ENCODE measurements around the gene SOX8.

SOX8 gene

GRCh38 chr16:974001-974601, 7.5 kb upstream of the SOX8 start:
- DNase-seq: no peak

GRCh38 chr16:974611-975261, 6.8 kb upstream of the SOX8 start:
- no peak for DNase-seq

DNA sequence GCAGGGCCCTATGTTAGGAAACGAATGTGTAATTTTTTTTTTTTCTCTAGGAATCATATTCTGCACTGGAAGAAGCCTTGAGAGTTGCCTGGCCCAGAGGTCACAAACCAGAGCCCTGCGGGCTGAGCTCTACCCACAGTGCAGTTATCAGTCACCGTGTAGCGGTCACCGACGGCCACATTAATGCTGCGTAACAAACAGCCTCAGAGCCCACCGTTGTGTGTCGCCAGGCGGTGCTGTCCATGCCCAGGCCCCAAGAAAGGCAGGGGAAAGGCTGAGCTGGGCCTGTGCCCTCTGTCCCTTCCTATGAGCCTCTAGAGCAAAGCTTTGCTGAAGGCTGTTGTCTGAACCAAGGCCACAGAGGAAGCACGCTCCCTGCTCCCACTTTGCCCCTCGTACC, 6.3 kb upstream of the SOX8 start:
- DNase-seq: no peak

DNA sequence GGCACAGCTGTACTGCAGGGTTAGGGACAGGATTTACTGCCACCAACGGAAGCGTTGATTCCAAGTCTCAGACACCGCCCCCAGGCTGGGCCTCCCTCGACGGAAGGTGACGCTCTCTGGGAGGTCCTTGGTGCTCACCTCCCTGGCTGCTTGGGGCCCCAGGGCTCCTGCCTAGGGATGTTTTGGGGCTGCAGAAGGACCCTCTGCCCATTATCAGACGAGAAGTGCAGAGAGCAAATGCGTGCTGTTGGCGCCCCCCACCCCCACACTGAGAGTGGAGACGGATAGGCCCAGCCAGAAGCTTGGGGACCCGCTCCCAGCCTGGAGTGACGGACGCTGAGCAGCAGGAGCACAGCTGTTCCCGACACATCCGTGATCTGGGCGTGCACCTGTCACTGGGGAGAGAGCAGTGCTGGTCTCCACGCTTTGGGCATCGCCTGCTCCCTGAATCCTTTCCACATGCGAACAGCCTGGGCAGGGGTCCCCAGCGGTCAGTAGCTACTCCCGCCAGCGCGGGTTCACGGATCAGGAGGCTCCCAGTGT, 5.1 kb upstream of the SOX8 start:
- DNase-seq: no peak

GRCh38 chr16:977081-977701, 4.4 kb upstream of the SOX8 start:
- no peak for DNase-seq

- no peak for DNase-seq
Measured at GRCh38 chr16:977896-978295, 3.7 kb upstream of the SOX8 start.

- DNase-seq: no peak
Measured at GRCh38 chr16:978403-978802, 3.2 kb upstream of the SOX8 start.

GRCh38 chr16:979147-979546, 2.4 kb upstream of the SOX8 start:
- no peak for DNase-seq

DNA sequence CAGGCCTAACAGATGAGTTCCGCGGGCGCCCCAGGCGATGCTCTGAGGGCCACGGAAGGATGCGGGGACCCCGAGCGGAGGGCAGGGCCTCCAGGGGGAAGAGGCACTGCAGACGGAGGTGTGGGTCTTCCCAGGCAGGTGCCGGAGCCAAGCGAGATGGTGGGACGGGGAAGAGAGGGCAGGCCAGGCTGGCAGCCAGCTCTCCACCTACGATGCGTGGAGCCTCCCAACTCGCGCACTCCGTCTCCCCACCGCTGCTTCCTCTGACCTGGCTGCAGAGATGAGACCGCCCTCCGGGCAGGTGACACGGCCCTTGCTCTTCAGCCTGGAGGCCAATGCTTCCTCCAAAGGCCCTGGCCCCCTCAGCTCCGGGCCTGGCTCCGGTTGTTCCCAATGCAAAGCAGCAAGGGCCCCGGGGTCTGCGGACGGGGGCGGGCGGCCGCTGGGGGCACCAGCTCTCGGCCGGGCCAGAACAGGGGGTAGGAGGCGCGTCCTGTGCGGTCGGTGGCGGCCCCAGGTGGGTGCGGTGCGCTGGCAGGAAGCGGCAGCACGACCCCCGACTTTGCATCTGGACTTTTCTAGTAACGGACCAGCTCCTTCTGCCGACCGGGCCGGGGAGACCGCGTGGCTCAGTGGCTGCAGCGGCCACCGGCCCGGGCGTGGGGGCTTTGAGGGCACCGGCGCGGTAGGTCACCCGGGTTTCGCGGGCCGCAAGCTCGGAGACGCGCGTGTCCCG, 1.5 kb upstream of the SOX8 start:
- DNase-seq: no peak

DNA sequence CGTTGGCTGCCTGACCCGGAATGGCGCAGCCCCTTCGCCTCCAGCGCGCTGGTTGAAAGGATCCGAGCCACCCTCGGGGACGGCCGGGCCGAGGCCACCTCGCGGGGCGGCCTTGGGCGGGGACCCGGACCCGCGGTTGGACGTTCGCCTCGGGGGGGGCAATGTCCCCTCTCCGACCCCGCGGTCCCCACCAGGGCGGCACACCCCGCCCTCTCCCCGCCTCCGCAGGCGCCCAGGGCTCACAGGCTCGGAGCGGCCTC, 1.0 kb upstream of the SOX8 start:
- no peak for DNase-seq

DNA sequence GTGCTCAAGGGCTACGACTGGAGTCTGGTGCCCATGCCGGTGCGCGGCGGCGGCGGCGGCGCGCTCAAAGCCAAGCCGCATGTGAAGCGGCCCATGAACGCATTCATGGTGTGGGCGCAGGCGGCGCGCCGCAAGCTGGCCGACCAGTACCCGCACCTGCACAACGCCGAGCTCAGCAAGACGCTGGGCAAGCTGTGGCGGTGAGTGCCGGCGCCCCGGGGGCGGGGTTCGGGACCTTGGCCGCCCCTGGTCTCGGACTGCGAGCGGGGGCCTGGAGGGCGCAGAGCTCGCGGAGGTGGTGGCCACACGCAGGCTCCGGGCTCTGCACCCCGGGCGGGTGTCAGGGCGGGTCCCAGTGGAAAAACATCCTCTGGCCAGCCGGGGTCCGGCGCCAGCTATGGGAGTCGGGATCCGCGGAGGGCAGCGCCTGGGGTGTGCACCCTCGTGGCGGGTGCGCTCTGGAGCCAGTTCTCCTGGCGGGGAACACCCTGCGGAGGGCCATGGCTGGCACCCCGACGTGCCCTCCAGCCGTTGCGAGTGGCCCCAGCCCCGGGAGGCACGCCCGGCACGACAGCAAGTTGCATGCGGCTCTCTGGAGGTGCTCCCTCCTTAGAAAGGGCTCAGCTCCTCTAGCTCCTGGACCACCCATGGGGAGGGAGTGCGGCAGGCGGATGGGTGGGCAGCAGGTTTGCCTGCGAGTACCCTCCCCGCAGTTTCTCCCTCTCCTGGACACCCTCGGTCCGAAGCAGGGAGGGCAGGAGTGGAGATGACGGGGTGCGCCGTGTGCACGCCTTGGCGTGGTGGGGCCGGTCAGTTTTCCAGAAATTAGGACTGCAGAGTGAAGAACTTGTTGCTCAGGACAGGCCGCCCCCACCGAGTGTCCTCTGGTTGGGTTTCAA, 824 bp downstream of the SOX8 start:
- no peak for DNase-seq

- DNase-seq: no peak
Measured at GRCh38 chr16:983044-984030, 1.8 kb downstream of the SOX8 start.

- DNase-seq: no peak
Measured at GRCh38 chr16:984121-984694, 2.6 kb downstream of the SOX8 start.

GRCh38 chr16:984736-985636, 3.4 kb downstream of the SOX8 start:
- no peak for DNase-seq

DNA sequence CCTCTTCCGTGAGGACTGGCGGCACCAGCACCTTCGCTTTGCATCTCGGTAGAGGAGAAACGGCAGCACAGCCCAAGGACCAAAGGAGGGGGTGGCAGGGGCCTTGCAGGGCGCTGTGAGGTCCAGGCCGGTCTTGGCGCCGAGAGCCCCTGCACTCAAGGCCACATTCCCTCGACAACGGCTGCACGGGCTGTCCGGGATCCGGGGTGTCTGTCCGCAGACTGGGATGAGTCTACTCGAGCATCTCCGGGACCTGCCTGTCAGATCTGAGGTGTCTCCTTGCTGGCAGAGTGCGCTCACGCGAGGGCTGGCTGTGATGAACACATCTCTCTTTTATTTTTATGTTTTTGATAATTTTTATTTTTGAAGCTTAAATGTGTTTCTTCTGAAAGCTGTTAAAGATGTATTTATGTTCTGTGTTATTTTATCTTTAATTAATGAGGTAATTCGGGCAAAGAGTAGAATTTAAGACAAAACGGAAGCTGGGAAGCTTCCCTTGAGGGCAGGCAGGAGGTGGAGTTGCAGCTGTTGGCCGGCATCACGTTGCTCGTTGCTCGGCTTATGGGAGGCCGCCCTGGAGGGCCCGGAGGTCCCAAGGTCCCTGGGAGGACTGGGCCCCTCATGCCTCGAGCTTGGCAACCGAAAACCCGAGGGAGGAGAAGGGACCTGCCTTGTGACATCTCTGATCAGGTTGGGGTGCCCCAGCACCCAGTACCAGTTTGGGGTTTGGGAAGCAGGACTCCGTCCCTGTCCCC, 4.3 kb downstream of the SOX8 start:
- DNase-seq: no peak

DNA sequence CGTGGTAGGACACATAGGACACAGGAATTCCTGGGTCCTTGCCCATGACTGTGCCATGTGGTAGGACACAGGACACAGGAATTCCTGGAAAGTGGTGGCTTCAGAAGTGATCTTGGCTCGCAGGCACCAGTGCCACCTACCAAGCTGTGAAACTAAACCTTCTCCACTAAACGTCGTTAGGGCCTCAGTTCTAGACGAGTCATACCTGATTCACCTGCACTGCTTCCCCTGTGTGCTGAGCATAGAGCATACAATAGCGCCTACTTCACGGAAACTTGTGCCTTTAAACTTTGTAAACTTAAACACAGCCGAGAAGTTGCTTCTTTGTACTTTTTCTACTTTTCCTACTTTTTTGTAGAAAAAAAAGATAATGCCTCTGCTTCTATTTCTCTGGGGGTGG, 4.8 kb downstream of the SOX8 start:
- DNase-seq: no peak

GRCh38 chr16:986925-987582, 5.5 kb downstream of the SOX8 start:
- DNase-seq: no peak

DNA sequence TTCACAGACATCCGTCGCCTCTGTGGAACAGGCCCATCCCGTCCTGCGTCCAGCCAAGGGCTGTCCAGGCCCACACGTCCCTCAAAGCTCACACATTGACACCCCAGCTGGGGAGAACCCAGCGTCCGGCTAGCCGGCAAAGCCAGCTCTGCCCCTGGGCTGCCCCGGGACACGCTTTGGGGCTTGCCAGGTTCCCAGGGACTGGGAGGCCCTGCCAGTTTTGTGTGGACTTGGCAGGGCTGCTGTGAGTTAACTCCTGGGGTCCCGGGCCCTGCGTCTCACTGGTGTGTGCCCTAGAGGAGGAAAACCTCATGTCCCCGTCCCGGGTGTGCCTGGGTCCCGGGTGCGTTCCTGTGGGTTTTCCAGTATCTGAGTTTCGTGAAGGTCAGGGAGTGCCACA, 6.3 kb downstream of the SOX8 start:
- no peak for DNase-seq

Data from T-helper 9 cell (primary cell).